Rectal smooth muscle tissue (tissue), 1 donor: ENCODE results near the gene ZZZ3.
"Not testable (repeated sequence)": the region's sequence is repeated elsewhere in the genome, so short reads cannot be mapped to it uniquely, and the experiment has no call there.

Experiments
- H3K27ac ChIP-seq: one replicate; pipeline ENCODE4 v1.7.0; 2013; ENCODE audit warnings: low read depth, low read length, inconsistent platforms
- H3K27me3 ChIP-seq: one replicate; pipeline ENCODE4 v1.7.0; 2013; ENCODE audit warnings: low read length; ENCODE audit not compliant: control insufficient read depth, insufficient read depth
- H3K36me3 ChIP-seq: one replicate; pipeline ENCODE4 v1.7.0; 2013; ENCODE audit warnings: low read length; ENCODE audit not compliant: control insufficient read depth, insufficient read depth
- H3K4me1 ChIP-seq: one replicate; pipeline ENCODE4 v1.7.0; 2013; ENCODE audit warnings: low read length; ENCODE audit not compliant: control insufficient read depth, insufficient read depth
- H3K4me3 ChIP-seq: one replicate; pipeline ENCODE4 v1.7.0; 2013; ENCODE audit warnings: low read length
- H3K9ac ChIP-seq: one replicate; pipeline ENCODE4 v1.7.0; 2013; ENCODE audit warnings: low read length

ZZZ3 gene

DNA sequence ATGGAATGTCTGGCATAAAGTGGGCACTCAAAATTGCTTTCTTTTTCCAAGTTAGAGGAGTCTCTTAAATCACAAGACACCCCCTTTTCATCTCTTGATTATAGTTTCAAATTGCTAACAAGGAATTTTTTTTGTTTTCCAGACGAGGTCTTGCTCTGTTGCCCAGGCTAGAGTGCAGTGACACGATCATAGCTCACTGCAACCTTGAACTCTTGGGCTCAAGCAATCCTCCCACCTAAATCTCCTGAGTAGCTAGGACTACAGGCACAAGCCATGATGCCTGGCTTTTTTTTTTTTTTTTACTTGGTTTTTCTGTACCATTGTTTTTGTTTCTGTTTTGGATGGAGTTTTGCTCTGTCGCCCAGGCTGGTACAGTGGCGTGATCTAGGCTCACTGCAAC, 20.8 kb downstream of the ZZZ3 start:
- Histone ChIP-seq H3K36me3 (no peaks in the 10 kb centered on the region), H3K9ac (no peak overlapping the region), H3K27ac (no peak overlapping the region), H3K27me3 (no peaks in the 10 kb centered on the region), H3K4me1 (no peaks in the 10 kb centered on the region), H3K4me3 (no peak overlapping the region)

DNA sequence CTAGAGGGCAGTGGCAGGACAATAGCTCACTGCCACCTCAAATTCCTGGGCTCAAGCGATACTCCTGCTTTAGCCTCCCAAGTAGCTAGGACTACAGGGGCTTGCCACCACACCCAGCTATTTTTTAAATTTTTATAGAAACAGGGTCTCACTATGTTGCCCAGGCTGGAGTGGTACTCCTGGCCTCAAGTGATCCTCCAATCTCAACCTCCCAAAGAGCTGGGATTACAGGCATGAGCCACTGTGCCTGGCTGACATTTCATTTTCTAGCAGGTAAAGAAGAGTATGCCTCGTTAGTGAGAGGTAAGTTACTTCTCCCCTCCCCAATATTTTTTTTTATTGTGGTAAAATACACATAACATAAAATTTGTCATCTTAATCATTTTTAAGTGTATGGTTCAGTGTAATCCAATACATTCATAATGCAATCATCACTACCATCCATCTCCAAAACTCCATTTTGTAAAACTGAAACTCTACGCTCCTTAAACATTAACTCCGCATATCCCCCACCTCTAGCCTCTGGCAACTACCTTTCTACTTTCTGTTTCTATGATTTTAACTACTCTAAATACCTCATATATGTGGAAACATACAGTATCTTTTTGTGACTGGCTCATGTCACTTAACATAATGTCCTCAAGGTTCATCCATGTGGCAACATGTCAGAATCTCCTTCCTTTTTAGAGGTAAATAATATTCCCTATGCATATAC, 22.4 kb downstream of the ZZZ3 start:
- Histone ChIP-seq H3K9ac (no peak overlapping the region), H3K4me1 (no peaks in the 10 kb centered on the region), H3K36me3 (no peaks in the 10 kb centered on the region), H3K27me3 (no peaks in the 10 kb centered on the region), H3K27ac (no peak overlapping the region), H3K4me3 (no peak overlapping the region)

DNA sequence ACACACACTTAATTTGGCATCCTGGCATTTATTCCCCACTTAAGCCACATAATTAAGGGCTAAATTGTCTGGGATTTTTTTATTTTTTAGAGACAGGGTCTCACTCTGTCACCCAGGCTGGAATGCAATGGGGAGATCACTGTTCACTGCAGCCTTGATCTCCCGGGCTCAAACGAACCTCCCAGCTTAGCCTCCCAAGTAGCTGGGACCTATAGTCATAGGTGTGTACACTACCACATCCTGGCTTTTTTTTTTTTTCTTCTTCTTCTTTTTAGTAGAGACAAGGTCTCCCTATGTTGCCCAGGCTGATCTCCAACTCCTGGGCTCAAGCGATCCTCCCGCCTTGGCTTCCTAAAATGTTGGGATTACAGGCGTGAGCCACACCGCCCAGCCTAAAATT, 24.2 kb downstream of the ZZZ3 start:
- Histone ChIP-seq H3K4me1 (no peaks in the 10 kb centered on the region), H3K36me3 (no peaks in the 10 kb centered on the region), H3K27me3 (no peaks in the 10 kb centered on the region), H3K4me3 (no peak overlapping the region), H3K27ac (no peak overlapping the region), H3K9ac (no peak overlapping the region)

DNA sequence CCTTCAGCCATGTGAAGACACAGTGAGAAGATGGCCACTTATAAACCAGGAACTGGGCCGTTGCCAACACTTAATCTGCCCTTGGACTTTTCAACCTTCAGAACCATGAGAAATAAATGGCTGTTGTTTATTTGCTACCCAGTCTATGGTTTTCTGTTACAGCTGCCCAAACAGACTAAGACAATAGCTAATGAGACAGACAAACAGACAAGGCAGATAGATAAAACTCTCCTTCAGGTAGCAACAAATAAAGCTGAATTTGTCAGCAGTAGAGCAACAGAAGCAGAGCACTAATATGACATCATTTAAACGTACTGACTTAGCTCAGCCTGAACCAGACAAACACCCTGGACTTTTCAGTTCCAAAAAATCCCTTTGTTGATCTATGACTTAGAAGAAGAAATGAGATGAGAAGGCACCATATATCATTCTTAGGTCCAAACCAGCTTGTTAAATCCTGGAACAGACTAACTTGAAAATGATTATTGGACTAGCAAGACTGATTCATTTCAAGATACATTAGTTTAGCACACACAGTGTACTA, 27.0 kb downstream of the ZZZ3 start:
- Histone ChIP-seq H3K9ac (no peak overlapping the region), H3K27me3 (no peaks in the 10 kb centered on the region), H3K27ac (no peak overlapping the region), H3K36me3 (no peaks in the 10 kb centered on the region), H3K4me1 (no peaks in the 10 kb centered on the region), H3K4me3 (no peak overlapping the region)

DNA sequence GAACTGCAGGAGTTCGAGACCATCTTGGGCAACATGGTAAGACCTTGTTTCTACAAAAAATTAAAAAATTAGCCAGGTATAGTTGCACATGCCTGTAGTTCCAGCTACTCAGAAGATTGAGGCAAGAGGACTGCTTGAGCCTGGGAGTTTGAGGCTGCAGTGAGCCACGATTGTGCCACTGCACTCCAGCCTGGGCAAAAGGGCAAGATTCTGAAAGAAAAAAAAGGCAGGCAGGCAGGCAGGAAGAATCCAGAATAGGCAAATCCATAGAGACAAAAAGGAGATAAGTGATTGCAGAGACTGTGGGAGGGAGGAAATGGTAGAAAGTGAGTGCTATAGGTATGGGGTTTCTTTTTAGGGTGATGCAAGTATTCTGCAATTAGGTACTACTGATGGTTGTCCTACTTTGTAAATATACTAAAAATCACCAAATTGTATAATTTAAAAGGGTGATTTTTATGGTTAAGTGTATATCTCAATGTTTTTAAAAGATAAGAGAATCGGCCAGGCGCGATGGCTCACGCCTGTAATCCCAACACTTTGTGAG, 29.4 kb downstream of the ZZZ3 start:
- no peak overlapping the region for H3K27ac ChIP-seq
- no peak overlapping the region for H3K9ac ChIP-seq
- H3K4me3 ChIP-seq = no peak overlapping the region
- no peaks in the 10 kb centered on the region for H3K4me1 ChIP-seq
- H3K36me3 ChIP-seq = no peaks in the 10 kb centered on the region
- no peaks in the 10 kb centered on the region for H3K27me3 ChIP-seq

DNA sequence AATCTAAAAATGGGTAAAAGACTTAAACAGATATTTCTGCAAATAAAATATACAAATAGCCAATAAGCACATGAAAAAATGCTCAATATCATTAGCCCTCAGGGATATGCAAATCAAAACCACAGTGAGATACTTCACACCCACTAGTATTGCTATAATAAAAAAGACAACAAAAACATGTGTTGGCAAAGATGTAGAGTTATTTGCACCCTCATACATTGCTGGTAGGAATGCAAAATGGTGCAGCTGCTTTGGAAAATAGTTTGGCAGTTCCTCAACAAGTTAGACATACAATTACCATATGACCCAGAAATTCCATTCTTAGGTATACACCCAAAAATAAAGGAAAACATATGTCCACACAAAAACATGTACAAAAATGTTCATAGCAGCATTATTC, 30.2 kb downstream of the ZZZ3 start:
- Histone ChIP-seq H3K27me3 (no peaks in the 10 kb centered on the region), H3K9ac (no peak overlapping the region), H3K4me1 (no peaks in the 10 kb centered on the region), H3K27ac (no peak overlapping the region), H3K4me3 (no peak overlapping the region), H3K36me3 (no peaks in the 10 kb centered on the region)

DNA sequence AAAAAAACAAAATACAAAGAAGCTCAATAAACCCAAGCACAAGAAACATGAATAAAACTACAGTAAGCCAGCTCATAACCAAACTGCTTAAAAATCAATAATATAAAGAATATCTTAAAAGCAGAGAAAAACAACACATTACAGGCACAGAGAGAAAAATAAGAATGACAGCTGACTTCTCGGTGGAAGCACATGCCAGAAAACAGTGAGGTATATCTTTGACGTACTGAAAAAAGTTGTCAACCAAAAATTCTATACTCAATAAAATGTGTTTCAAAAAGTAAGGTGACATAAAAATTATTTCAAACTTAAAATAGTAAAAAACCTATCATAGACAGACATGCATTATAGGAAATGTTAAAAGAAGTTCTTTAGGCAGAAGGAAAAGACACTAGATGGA, 33.3 kb downstream of the ZZZ3 start:
- no peaks in the 10 kb centered on the region for H3K36me3 ChIP-seq
- H3K4me1 ChIP-seq = no peaks in the 10 kb centered on the region
- H3K27ac ChIP-seq = no peak overlapping the region
- H3K27me3 ChIP-seq = no peaks in the 10 kb centered on the region
- no peak overlapping the region for H3K4me3 ChIP-seq
- no peak overlapping the region for H3K9ac ChIP-seq

DNA sequence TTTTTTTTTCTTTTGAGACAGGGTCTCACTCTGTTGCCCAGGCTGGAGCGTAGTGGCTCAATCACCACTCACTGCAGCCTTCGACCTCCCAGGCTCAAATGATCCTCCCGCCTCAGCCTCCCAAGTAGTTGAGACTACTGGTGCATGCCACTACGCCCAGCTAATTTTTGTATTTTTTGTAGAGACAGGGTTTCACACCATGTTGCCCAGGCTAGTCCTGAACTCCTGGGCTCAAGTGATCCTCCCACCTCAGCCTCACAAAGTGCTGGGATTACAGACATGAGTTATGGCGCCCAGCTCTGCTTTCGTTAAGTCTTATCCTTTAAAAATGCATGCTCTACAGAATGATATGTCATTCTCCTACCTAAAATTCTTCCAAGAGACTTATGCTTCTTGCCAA, 36.2 kb downstream of the ZZZ3 start:
- H3K4me1 ChIP-seq, H3K4me3 ChIP-seq, H3K27me3 ChIP-seq, H3K36me3 ChIP-seq, H3K27ac ChIP-seq, H3K9ac ChIP-seq: not testable (repeated sequence)

DNA sequence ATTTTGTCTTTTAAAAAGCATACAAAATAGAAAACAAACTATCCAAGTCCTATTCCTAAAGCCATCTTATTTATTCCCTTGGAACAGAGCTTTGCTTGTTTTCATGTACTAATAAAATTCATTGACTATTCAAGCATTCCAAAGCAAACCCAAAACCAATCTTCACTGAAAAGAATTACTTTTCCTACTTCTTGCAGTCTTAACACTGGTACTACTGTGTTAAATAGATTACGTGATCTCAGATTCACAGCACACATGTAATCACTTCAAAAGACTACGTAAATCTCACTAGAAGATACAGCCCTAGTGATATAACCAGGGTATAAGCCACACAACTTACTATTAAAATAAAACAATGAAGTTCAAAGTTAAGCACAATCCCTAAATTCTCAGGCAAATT, 39.0 kb downstream of the ZZZ3 start:
- no peak overlapping the region for H3K4me3 ChIP-seq
- no peak overlapping the region for H3K9ac ChIP-seq
- no peaks in the 10 kb centered on the region for H3K4me1 ChIP-seq

DNA sequence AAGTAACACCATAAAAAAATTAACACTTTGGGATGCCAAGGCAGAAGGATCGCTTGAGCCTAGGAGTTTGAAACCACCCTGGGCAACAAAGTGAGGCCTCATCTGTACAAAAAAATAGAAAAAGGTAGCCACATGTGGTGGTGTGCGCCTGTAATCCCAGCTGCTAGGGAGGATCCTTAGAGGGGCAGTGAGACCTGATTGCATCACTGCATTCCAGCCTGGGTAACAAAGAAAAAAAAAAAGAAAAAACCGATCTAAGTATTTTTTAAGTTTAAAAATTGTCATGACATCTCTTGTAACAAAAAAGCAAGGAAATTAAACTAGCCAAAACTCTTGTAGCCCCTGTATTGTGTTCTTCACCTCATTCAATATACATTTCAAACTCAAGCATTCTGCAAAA, 39.5 kb downstream of the ZZZ3 start:
- peaks cover 2% of the 10 kb centered on the region for H3K36me3 ChIP-seq
- no peaks in the 10 kb centered on the region for H3K27me3 ChIP-seq
- H3K4me3 ChIP-seq = no peak overlapping the region
- H3K4me1 ChIP-seq = no peaks in the 10 kb centered on the region
- H3K27ac ChIP-seq = no peak overlapping the region
- no peak overlapping the region for H3K9ac ChIP-seq

More for the DNA sequence above, 39.0 kb downstream of the ZZZ3 start:
- peaks cover 2% of the 10 kb centered on the region for H3K36me3 ChIP-seq
- H3K27me3 ChIP-seq = no peaks in the 10 kb centered on the region
- no peak overlapping the region for H3K27ac ChIP-seq

DNA sequence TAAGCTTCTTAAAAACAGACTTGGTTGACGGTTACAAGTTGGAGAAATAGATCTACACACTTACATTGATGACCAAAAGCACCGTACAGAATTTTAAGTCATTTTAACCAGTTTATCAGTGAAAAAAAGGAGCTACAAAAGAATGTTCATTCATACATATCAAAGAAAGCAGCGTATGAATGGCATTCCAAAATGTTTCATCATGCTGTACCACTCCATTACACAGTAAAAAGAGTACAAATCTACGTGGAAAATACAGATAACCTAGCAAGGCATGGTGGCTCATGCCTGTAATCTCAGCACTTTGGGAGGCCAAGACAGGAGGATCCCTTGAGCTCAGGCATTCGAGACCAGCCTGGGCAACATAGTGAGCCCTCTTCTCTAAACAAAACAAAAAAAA, 40.3 kb downstream of the ZZZ3 start:
- no peak overlapping the region for H3K27ac ChIP-seq
- no peak overlapping the region for H3K4me3 ChIP-seq
- no peaks in the 10 kb centered on the region for H3K27me3 ChIP-seq
- H3K9ac ChIP-seq = no peak overlapping the region
- no peaks in the 10 kb centered on the region for H3K4me1 ChIP-seq
- peaks cover 2% of the 10 kb centered on the region for H3K36me3 ChIP-seq

DNA sequence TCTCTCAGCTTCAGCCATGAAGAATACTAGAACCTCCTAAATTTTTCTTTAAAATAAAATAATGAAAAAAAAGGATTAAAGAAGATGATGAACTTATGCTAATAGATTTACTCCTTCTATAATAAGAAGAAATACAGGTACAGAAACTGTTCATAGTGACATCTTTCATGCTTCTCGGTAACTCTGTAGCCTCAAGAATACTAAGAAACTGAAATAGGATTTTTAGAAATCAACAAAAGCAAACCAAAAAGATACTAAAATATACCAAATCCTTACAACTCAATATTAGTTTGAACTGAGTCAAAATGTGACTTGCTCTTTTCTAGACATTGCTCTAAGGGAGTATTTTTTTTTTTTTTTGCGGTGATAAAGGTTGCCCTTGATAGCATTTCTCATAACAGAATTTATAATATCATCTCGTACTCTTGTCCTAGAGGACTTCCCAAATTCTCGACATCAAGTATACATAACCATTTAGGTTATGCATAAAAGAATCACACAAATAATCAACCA, 42.8 kb downstream of the ZZZ3 start:
- Histone ChIP-seq H3K4me1 (no peaks in the 10 kb centered on the region), H3K9ac (no peak overlapping the region), H3K4me3 (no peak overlapping the region), H3K36me3 (peaks cover 2% of the 10 kb centered on the region), H3K27me3 (no peaks in the 10 kb centered on the region), H3K27ac (no peak overlapping the region)

DNA sequence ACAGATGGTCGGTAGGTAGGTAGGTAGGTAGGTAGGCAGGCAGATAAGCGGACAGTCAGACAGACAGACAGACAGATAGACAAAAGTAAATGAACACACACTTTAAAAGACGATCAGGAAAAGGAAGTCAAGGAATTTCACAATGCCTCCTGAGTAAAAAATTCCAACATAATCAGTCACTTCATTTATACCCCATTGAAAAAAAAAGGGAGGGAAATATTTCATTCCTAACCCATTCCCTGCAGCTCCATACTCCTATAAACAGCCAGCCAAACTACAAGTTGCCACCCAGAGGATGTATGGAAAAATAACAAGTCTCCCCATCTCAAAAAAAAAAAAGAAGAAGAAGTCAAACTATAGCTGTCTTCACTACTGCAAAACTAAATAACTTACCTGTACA, 43.4 kb downstream of the ZZZ3 start:
- Histone ChIP-seq H3K27me3 (no peaks in the 10 kb centered on the region), H3K4me1 (no peaks in the 10 kb centered on the region), H3K27ac (no peak overlapping the region), H3K9ac (no peak overlapping the region), H3K4me3 (no peak overlapping the region), H3K36me3 (peaks cover 2% of the 10 kb centered on the region)
